ENCODE data around the gene SPATA31D3. TPM values are rescaled to one million over a fixed set of nuclear protein-coding genes. Genes with fewer than 3 reads are reported as not detected.
"Not testable (repeated sequence)": the region's sequence is repeated elsewhere in the genome, so short reads cannot be mapped to it uniquely, and the experiment has no call there.

SPATA31D3 gene
- total RNA-seq, 4 donors from 2014 or later: not detected

- H3K4me1 ChIP-seq: no peaks in the 10 kb centered on the region
- H3K9me3 ChIP-seq: no peaks in the 10 kb centered on the region
- 58 to 70% methylated on average over 3 of the region's 3 CpGs for WGBS, 2 donors
- H3K27me3 ChIP-seq: no peaks in the 10 kb centered on the region
- H3K27ac ChIP-seq: no peak overlapping the region
- TF ChIP-seq POLR2A (IDR thresholded peaks at IDR 0.05) (no peak), CTCF (IDR thresholded peaks at IDR 0.05) (no peak)
- H3K36me3 ChIP-seq: no peaks in the 10 kb centered on the region
- intact Hi-C loops (cut with DNase I): no loop called here
- H3K4me3 ChIP-seq: no peak overlapping the region
- no peak for DNase-seq
These were observed 40.7 kb upstream of the SPATA31D3 start for GRCh38 chr9:81902626-81903025.

GRCh38 chr9:81906671-81907070, 36.6 kb upstream of the SPATA31D3 start:
- TF ChIP-seq POLR2A (IDR thresholded peaks at IDR 0.05) (no peak), CTCF (IDR thresholded peaks at IDR 0.05) (no peak)
- H3K36me3 ChIP-seq: no peaks in the 10 kb centered on the region
- 41 to 47% methylated on average over 3 of the region's 3 CpGs for WGBS, 2 donors

GRCh38 chr9:81912135-81912534, 31.2 kb upstream of the SPATA31D3 start:
- TF ChIP-seq CTCF (IDR thresholded peaks at IDR 0.05): no peak
- no peak for TF ChIP-seq POLR2A (IDR thresholded peaks at IDR 0.05)
- Histone ChIP-seq H3K27me3 (no peaks in the 10 kb centered on the region), H3K4me1 (no peaks in the 10 kb centered on the region), H3K27ac (no peak overlapping the region), H3K4me3 (no peak overlapping the region), H3K9me3 (no peaks in the 10 kb centered on the region), H3K36me3 (no peaks in the 10 kb centered on the region)
- 81 to 85% methylated on average over 6 of the region's 6 CpGs for WGBS, 2 donors
- no peak for DNase-seq
- intact Hi-C loops (cut with DNase I): no loop called here

More at GRCh38 chr9:81906671-81907070, 36.6 kb upstream of the SPATA31D3 start:
- intact Hi-C loops (cut with DNase I): no loop called here
- DNase-seq: no peak
- no peaks in the 10 kb centered on the region for H3K9me3 ChIP-seq
- no peaks in the 10 kb centered on the region for H3K4me1 ChIP-seq
- H3K4me3 ChIP-seq: no peak overlapping the region
- H3K27ac ChIP-seq: no peak overlapping the region
- no peaks in the 10 kb centered on the region for H3K27me3 ChIP-seq

GRCh38 chr9:81915801-81916505, 27.3 kb upstream of the SPATA31D3 start:
- no peaks in the 10 kb centered on the region for H3K36me3 ChIP-seq
- no peak overlapping the region for H3K27ac ChIP-seq
- no peaks in the 10 kb centered on the region for H3K27me3 ChIP-seq
- H3K4me3 ChIP-seq: no peak overlapping the region
- intact Hi-C loops (cut with DNase I): no loop called here
- no peak for TF ChIP-seq CTCF (IDR thresholded peaks at IDR 0.05)
- TF ChIP-seq POLR2A (IDR thresholded peaks at IDR 0.05): no peak
- no peak for DNase-seq
- WGBS, 2 donors: 91 to 93% methylated on average over 5 of the region's 5 CpGs
- H3K4me1 ChIP-seq: no peaks in the 10 kb centered on the region
- H3K9me3 ChIP-seq: no peaks in the 10 kb centered on the region

GRCh38 chr9:81918507-81918906, 24.8 kb upstream of the SPATA31D3 start:
- intact Hi-C loops (cut with DNase I); DNase-seq; H3K27me3 ChIP-seq; H3K4me3 ChIP-seq; H3K36me3 ChIP-seq; H3K9me3 ChIP-seq; H3K27ac ChIP-seq; H3K4me1 ChIP-seq: not testable (repeated sequence)
- WGBS, 2 donors: 57% methylated on average over 1 of the region's 3 CpGs; no CpG with 5 or more reads in 1 of the 2 donors

GRCh38 chr9:81928305-81928704, 15.0 kb upstream of the SPATA31D3 start, which contains the start of gene SPATA31D4:
Gene SPATA31D4 (plus strand): TSS chr9:81928428. CDS start chr9:81928514, 86 bp downstream.
- H3K27ac ChIP-seq; H3K9me3 ChIP-seq; H3K4me1 ChIP-seq; DNase-seq; H3K27me3 ChIP-seq; intact Hi-C loops (cut with DNase I); H3K36me3 ChIP-seq; H3K4me3 ChIP-seq: not testable (repeated sequence)
- no CpG with 5 or more reads among the region's 3 CpGs for WGBS, 2 donors

GRCh38 chr9:81930147-81930546, 13.2 kb upstream of the SPATA31D3 start:
- intact Hi-C loops (cut with DNase I); H3K4me3 ChIP-seq; H3K9me3 ChIP-seq; DNase-seq; H3K36me3 ChIP-seq; H3K4me1 ChIP-seq; H3K27me3 ChIP-seq; H3K27ac ChIP-seq: not testable (repeated sequence)
- no CpG with 5 or more reads among the region's 6 CpGs for WGBS, 2 donors

- H3K27ac ChIP-seq; H3K36me3 ChIP-seq; H3K4me1 ChIP-seq; intact Hi-C loops (cut with DNase I); H3K27me3 ChIP-seq; H3K4me3 ChIP-seq; DNase-seq; H3K9me3 ChIP-seq: not testable (repeated sequence)
- no CpG with 5 or more reads among the region's 3 CpGs for WGBS, 2 donors
These were observed 9.8 kb upstream of the SPATA31D3 start for GRCh38 chr9:81933547-81933946.

- H3K4me1 ChIP-seq; H3K9me3 ChIP-seq; H3K4me3 ChIP-seq; H3K36me3 ChIP-seq; DNase-seq; H3K27ac ChIP-seq; intact Hi-C loops (cut with DNase I); H3K27me3 ChIP-seq: not testable (repeated sequence)
- WGBS, 2 donors: no CpG with 5 or more reads among the region's 3 CpGs
These were observed 5.3 kb downstream of the SPATA31D3 start for GRCh38 chr9:81948650-81949049.

Measured in esophagus squamous epithelium (tissue), 5 donors.